HG02623 (cell line): Measurements from ENCODE around the gene POLR1A.

Experiments
- ATAC-seq: cut with Tn5 transposase; IDR thresholded peaks from one replicate; pipeline ENCODE4 v1.9.1; 2021; ENCODE audit warnings: moderate library complexity; ENCODE audit not compliant: unreplicated experiment

The POLR1A gene

GRCh38 chr2:86023366-86023712 lies 82.3 kb downstream of the POLR1A start:
- ATAC-seq: no peak

DNA sequence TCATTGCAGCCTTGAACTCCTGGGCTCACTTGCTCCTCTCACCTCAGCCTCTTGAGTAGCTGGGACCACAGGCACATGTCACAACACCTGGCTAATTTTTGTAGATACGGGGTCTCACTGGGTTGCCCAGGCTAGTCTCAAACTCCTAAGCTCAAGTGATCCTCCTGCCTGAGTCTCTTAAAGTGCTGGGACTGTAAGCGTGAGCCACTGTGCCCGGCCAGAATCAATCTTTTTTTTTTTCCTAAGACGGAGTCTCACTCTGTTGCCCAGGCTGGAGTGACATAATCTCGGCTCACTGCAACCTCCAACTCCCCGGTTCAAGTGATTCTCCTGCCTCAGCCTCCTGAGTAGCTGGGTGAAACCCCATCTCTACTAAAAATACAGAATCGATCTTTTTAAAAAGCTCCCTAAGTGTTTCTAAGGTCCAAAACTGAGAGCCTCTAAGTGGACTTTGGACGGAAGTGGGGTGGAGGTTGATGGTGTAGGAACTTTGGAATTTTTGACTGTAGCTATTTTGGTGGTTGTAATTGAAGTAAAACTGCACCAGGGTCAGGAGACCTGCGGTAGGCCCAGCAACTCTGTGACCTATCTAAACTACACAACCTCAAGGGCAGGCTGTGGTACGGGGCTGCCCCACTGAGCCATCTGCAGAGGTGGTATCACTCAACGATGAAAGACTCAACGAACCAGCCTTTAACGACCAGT lies 82.9 kb downstream of the POLR1A start:
- no peak for ATAC-seq

- no peak for ATAC-seq
These were observed 84.0 kb downstream of the POLR1A start for GRCh38 chr2:86021396-86022378.

DNA sequence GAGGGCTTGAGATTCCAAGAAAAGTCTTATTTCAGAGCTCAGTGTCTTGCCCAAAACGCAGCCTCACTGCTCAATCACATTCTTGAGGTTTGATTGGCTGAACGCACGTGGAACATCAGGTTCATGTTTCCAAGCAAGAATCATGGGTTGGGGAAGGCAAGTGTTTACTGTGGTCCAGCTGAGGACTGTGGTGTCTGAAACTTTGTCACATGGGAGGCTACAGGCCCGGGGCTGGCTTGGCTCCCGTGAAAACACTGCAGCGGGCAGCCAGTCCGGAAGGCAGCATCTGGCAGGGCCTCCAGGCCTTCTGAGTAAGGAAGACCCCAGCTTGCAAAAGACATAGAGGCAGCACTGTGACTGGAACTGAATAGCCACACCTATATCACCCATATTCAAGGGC lies 84.7 kb downstream of the POLR1A start:
- no peak for ATAC-seq

DNA sequence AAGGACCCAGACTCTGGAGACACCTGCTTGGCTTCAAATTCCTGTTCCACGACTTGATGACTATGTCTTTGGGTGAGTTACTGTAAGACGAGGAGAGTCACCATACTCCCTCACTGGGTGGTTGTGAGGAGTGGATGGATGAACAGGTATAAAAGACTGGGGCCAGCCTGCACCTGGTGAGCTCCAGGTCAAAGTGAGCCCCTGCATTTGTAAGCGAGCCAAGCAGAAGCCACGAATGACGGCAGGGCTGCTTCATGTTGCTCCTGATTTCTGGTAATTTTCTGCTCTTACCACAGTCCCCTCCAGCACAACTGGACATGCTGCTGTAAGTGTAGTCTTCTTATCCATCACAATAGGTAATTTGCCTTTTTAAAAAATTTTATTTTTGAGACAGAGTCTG lies 86.6 kb downstream of the POLR1A start:
- no peak for ATAC-seq

- ATAC-seq: no peak
These were observed 87.5 kb downstream of the POLR1A start for GRCh38 chr2:86017901-86018896.

- no peak for ATAC-seq
These were observed 89.1 kb downstream of the POLR1A start for GRCh38 chr2:86016581-86016980.

DNA sequence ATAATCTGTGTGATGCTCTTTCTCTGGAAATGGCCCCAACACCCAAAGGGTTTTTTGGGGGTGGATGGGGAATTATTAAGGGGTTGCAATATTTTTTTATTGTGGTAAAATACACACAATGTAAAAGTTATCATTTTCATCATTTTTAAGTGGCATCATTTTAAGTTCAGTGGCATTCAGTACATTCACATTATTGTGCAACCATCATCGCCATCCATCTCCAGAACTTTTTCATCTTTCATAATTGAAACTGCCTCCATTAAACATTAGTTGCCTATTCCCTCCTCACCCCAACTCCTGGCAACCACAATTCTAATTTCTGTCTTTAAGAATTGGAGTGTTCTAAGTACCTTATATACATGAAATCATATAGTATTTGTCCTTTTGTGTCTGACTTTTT lies 90.0 kb downstream of the POLR1A start:
- no peak for ATAC-seq

DNA sequence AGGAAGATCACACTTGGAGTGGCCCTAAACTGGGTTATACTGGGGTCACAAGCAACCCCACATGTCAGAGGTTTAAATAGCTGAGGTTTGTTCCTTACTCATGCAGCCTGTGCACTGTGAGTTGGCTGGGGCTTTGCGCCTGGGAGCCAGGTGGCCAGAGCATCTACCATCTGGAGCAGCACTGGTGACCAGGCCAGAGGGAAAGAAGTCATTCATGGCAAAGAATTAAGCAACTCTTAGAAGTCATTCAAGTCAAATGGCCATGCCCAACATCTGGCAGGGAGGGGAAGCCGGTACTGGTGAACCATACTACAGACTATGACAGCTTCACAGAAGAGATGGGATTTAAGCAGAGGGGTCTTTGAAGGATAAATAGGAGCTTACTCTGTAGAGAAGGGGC lies 90.7 kb downstream of the POLR1A start:
- ATAC-seq: no peak

DNA sequence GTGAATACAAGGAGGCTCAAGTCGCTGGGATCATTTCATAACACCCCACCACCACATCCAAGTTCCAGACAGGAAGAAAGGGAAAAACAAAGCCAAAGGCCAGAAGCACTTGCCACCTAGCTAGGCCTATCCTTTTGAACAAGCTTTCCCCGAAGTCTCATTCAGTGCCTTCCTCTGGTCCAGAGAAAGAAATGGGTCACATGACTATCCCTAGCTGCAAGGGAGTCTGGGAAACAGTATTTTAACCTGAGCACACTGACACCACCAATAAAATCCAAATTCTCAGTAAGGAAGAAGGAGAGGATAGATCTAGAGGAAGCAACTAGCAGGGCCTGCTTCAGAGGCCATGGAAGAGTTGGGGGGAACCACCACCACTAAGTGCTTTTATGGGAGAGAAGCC lies 91.2 kb downstream of the POLR1A start:
- ATAC-seq: no peak

GRCh38 chr2:86012007-86012712 lies 93.5 kb downstream of the POLR1A start:
- ATAC-seq: no peak

GRCh38 chr2:86011449-86011941 lies 94.2 kb downstream of the POLR1A start:
- no peak for ATAC-seq

- ATAC-seq: no peak
These were observed 95.6 kb downstream of the POLR1A start for GRCh38 chr2:86010083-86010482.

DNA sequence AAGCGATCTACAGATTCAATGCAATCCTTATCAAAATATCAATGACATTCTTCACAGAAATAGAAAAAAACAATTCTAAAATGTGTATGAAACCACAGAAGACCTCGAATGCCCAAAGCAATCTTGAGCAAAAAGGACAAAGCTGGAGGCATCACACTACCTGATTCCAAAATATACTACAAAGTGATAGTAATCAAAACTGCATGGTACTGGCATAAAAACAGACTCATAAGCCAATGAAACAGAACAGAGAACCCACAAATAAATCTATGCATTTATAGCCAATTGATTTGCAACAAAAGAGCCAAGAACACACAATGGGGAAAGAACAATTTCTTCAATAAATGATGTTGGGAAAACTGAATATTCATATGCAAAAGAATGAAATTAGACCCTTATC lies 99.2 kb downstream of the POLR1A start:
- no peak for ATAC-seq

DNA sequence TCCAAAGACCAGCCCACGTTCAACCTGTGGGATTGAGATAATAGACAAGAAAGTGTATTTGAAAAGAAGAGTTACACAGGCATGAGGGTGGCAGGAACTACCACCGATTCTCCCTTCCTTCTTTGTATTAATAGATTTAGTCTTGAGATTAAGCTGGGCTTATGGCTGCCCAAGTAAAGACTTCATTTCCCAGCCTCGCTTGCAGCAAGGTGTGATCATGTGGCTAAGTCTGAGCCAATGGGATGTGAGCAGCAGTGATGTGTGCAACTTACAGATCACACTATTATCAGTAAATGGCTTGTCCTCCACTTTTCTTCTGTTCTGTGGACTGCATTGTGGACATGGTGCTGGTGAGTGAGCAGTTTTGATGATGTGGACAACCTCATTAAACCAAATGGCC lies 101.7 kb downstream of the POLR1A start:
- ATAC-seq: no peak

DNA sequence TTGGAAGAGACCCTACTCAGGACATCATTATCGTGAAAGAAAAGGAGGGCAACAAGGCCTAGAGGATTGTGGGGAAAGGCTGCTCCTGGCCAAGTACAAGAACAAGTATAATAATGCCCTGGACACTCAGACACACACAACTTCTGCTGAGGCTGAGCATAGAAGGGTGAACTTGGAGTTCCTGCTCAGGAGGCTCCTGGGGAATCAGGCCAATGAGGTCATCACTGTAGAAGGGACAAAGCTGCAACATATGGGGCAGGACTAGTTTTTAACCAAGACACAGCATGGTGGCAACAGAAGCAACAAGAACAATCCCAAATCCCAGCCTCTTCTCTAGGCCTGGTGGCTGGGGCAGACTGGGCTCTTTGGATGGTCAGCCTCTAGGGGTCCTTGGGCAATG lies 102.6 kb downstream of the POLR1A start:
- no peak for ATAC-seq

- ATAC-seq: no peak
These were observed 103.3 kb downstream of the POLR1A start for GRCh38 chr2:86002375-86002774.

GRCh38 chr2:86001326-86001725 lies 104.4 kb downstream of the POLR1A start:
- no peak for ATAC-seq

DNA sequence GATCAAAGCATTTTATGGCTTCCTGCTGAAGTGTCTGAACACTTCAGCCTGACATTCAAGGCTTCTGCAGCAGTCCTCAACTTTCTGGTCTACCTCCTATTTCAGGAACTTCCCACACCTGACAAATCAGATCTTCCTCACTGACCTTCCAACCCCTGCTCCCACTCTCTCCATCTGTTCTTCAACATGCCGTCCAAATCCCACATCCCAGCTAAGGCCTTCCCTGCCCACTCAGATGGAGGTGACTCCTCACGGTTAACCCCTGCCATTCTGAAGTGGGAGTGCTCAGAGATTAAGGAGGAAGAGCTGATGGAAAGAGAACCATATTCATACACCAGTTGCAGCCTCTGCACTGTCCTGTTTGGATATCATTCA lies 104.8 kb downstream of the POLR1A start:
- ATAC-seq: no peak
